SK-N-SH (cell line): ENCODE measurements around the gene CACNA2D1.

Experiments
- FOXM1 ChIP-seq: IDR thresholded peaks from 2 replicates; pipeline ENCODE4 v1.4.0; 2012; ENCODE audit warnings: low read depth, mild to moderate bottlenecking
- POLR2AphosphoS5 ChIP-seq: IDR thresholded peaks from 2 replicates; pipeline ENCODE4 v1.6.1; 2012; ENCODE audit warnings: low read depth, low read length
- RAD21 ChIP-seq: IDR thresholded peaks from 2 replicates; pipeline ENCODE4 v1.6.1; 2012; ENCODE audit warnings: mild to moderate bottlenecking, low read length
- RFX5 ChIP-seq: IDR thresholded peaks from 2 replicates; pipeline ENCODE4 v1.6.1; 2012; ENCODE audit warnings: mild to moderate bottlenecking, improper control_type of control experiment, low read length
- TAF1 ChIP-seq: IDR thresholded peaks from 2 replicates; pipeline ENCODE4 v1.6.1; 2012; ENCODE audit warnings: low read depth, mild to moderate bottlenecking, low read length, moderate library complexity, borderline replicate concordance
- TF ChIP-seq, protein P1 (sequence below): fragments of 200-600 bp; sonication (generic); IDR thresholded peaks from 2 replicates; pipeline ENCODE4 v1.6.1; 2017; ENCODE audit warnings: antibody characterized with exemption, mild to moderate bottlenecking, moderate library complexity
- TF ChIP-seq, protein P2 (sequence below): IDR thresholded peaks from 2 replicates; pipeline ENCODE4 v1.4.0; 2012; ENCODE audit warnings: low read depth
- TF ChIP-seq, protein P3 (sequence below): fragments of 150-350 bp; IDR thresholded peaks from 2 replicates; pipeline ENCODE4 v1.6.1; 2017; ENCODE audit warnings: antibody characterized with exemption, low read length, low read depth, borderline replicate concordance

DNA sequence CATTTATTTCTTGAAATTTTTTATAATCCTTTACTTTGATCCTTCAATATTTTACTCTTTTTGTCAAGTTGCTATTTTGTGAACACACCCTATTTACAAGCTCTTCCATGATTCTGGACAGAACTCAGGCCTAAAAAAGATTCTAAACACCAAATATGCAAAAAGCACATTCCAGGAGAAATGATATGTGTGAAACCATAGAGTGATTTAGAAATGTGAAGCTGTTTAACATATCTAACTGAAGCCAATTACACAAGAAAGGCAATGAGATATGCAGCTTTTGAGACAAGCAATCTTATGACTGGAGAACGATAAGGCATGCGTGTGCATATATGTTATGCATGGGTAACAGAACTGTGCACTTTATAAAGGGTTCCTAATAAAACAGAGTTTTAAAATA lies 243.0 kb downstream of the CACNA2D1 start:
- TF ChIP-seq, protein P1, sequence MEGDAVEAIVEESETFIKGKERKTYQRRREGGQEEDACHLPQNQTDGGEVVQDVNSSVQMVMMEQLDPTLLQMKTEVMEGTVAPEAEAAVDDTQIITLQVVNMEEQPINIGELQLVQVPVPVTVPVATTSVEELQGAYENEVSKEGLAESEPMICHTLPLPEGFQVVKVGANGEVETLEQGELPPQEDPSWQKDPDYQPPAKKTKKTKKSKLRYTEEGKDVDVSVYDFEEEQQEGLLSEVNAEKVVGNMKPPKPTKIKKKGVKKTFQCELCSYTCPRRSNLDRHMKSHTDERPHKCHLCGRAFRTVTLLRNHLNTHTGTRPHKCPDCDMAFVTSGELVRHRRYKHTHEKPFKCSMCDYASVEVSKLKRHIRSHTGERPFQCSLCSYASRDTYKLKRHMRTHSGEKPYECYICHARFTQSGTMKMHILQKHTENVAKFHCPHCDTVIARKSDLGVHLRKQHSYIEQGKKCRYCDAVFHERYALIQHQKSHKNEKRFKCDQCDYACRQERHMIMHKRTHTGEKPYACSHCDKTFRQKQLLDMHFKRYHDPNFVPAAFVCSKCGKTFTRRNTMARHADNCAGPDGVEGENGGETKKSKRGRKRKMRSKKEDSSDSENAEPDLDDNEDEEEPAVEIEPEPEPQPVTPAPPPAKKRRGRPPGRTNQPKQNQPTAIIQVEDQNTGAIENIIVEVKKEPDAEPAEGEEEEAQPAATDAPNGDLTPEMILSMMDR = no peak
- TF ChIP-seq TAF1 (no peak), RFX5 (no peak), POLR2AphosphoS5 (no peak), RAD21 (no peak), FOXM1 (no peak)
- TF ChIP-seq, protein P2, sequence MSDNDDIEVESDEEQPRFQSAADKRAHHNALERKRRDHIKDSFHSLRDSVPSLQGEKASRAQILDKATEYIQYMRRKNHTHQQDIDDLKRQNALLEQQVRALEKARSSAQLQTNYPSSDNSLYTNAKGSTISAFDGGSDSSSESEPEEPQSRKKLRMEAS = no peak
- TF ChIP-seq, protein P3, sequence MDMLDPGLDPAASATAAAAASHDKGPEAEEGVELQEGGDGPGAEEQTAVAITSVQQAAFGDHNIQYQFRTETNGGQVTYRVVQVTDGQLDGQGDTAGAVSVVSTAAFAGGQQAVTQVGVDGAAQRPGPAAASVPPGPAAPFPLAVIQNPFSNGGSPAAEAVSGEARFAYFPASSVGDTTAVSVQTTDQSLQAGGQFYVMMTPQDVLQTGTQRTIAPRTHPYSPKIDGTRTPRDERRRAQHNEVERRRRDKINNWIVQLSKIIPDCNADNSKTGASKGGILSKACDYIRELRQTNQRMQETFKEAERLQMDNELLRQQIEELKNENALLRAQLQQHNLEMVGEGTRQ = no peak
